DMS 273 treated with DMSO at 0.1 percent for 48 hours (cell line): ENCODE data around the gene KLF6.

Experiments
- DNase-seq: peaks from one replicate; lab custom pipeline; 2025; lab: John Stamatoyannopoulos, UW

Gene KLF6

GRCh38 chr10:3787816-3788215 is 2.8 kb upstream of the KLF6 start:
- DNase-seq, result no peak

- DNase-seq, result no peak
Measured at GRCh38 chr10:3787016-3787400, 2.0 kb upstream of the KLF6 start.

GRCh38 chr10:3786295-3787015 is 1.4 kb upstream of the KLF6 start:
- no peak for DNase-seq

GRCh38 chr10:3785851-3786271 is 852 bp upstream of the KLF6 start:
- DNase-seq, result no peak

GRCh38 chr10:3785251-3785850 is 342 bp upstream of the KLF6 start:
- peak; percentile 76 for DNase-seq

- peak; percentile 41 for DNase-seq
Measured at GRCh38 chr10:3783682-3784432, 1.2 kb downstream of the KLF6 start.

GRCh38 chr10:3783316-3783681 is 1.7 kb downstream of the KLF6 start:
- DNase-seq, result no peak

GRCh38 chr10:3782451-3783315 is 2.3 kb downstream of the KLF6 start:
- no peak for DNase-seq

- no peak for DNase-seq
Measured at GRCh38 chr10:3782146-3782450, 2.9 kb downstream of the KLF6 start.

GRCh38 chr10:3781468-3782145 is 3.4 kb downstream of the KLF6 start:
- DNase-seq, result no peak

- DNase-seq, result no peak
Measured at GRCh38 chr10:3780771-3781467, 4.1 kb downstream of the KLF6 start.

GRCh38 chr10:3780021-3780770 is 4.8 kb downstream of the KLF6 start:
- DNase-seq, result no peak

GRCh38 chr10:3779158-3779741 is 5.8 kb downstream of the KLF6 start:
- no peak for DNase-seq

- no peak for DNase-seq
Measured at GRCh38 chr10:3778692-3779157, 6.3 kb downstream of the KLF6 start.

- no peak for DNase-seq
Measured at GRCh38 chr10:3777981-3778691, 6.9 kb downstream of the KLF6 start.

- no peak for DNase-seq
Measured at GRCh38 chr10:3776796-3777571, 8.0 kb downstream of the KLF6 start.

- no peak for DNase-seq
Measured at GRCh38 chr10:3775696-3776551, 9.1 kb downstream of the KLF6 start.
